T-helper 9 cell (primary cell): ENCODE measurements around the gene IL27RA.
A peak's percentile ranks its signal among the peaks of the same experiment; 100 is the strongest.

Experiments
- DNase-seq: peaks from one replicate; pipeline ENCODE4 v3.0.0-alpha.2; 2020

IL27RA gene

DNA sequence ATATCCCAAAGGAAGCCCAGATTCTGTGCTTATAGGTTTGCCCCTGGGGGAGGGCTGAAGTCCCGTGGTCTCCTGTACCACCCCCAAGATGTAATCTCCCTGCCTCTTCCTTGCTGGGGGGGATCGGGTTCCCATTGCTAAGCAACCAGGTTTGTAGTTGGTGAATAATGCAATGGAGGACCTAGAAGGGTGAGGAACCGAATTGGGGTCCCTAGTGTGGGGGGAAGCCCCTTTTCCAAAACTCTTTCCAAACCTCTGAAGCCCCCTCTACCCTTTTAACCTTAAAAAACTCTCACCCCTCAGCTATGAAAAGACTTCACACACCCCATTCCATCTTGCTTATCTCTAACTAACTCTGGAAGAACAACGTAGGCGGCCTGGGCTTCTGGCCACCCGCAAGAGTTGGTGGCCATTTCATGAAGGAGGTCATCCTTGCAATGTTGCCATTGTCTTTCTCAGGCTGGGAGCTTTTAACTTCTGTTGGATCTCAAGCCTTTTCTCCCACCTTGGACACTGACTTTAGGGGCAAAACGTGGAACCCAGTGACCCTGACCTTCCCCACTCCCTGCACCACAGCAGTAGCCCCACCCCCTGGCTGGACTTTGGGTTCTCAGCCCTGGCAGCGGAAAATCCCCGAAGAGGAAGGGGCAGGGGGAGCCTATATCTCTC is 29.7 kb downstream of the IL27RA start:
- no peak for DNase-seq

DNA sequence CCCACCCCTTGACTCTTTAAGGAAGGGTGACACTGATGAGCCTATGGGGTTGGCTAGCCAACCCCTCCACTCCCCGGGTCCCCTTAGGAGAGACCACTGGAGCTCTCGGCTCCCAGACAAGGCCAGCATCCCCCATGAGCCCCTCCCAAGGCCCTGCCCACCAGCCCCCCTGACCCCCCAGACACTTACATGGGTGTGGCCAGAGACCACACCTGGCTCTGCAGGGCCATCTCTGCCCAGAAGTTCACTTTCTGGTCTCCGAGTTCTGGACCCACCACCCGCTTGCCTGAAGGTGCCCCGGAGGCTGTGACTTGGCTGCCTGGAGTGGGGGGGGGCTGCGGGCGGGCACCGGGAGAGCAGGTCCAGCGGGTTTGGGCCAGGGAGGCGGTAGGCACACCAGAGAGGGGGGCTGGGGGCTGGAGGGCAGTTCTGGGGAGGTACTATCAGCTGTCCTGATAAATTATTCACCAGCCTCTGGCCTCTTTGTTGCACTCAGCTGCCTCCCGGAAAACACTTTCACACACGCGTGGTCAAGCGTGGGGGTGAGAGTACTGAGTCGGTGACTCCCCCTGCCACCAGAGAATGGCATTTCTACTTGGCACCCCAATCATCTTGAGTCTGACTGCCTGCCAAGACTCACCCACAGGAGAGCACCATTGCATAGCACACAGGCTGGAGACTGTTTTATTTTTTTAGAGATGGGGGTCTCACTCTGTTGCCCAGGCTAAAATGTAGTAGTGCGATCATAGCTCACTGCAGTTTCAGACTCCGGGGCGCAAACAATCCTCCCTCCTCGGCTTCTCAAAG is 30.4 kb downstream of the IL27RA start, which contains the start of gene PALM3:
TSS of gene PALM3 (minus strand) at position 326 of the 807 bp plus-strand sequence. CDS start at position 230, 96 bp downstream.
- DNase-seq: no peak

DNA sequence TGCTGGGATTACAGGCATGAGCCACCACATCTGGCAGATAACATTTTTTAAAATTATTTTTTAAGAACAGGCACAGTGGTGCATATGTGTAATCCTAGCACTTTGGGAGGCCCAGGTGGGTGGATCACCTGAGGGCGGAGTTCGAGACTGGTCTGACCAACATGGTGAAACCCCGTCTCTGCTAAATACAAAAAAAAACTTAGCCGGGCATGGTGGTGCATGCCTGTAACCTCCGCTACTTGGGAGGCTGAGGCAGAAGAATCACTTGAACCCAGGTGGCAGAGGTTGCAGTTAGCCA is 30.9 kb downstream of the IL27RA start:
- no peak for DNase-seq

DNA sequence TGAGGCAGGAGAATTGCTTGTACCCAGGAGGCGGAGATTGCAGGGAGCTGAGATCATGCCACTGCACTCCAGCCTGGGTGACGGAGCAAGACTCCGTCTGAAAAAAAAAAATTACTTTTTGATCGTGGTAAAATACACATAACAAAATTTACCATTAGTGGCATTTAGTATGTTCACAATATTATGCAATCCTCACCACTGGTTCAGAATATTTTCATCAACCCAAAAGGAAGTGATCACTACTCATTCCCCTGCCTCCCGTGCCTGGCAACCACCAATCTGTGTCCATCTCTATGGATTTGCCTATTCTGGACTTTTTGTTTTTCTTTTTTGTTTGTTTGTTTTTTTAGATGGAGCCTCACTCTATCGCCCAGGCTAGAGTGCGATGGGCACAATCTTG is 31.5 kb downstream of the IL27RA start:
- no peak for DNase-seq

DNA sequence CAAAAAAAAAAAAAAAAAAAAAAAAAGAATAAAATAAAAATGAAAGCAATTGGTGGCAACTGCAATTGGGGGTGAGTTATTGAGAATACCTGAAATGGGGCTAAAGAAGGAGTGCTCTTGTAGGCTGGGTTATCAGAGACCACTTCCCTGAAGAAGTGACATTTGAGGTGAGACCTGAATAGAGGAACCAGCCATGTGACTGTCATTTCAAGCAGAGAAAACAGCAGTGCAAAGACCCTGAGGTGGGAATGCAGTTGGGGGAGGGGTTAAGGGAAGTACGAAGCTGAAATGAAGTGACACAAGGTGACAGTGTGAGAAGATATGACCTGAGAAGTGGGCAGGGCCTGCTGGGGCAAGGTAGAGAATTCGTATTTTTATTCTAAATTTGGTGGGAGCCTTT is 34.6 kb downstream of the IL27RA start:
- DNase-seq: no peak

DNA sequence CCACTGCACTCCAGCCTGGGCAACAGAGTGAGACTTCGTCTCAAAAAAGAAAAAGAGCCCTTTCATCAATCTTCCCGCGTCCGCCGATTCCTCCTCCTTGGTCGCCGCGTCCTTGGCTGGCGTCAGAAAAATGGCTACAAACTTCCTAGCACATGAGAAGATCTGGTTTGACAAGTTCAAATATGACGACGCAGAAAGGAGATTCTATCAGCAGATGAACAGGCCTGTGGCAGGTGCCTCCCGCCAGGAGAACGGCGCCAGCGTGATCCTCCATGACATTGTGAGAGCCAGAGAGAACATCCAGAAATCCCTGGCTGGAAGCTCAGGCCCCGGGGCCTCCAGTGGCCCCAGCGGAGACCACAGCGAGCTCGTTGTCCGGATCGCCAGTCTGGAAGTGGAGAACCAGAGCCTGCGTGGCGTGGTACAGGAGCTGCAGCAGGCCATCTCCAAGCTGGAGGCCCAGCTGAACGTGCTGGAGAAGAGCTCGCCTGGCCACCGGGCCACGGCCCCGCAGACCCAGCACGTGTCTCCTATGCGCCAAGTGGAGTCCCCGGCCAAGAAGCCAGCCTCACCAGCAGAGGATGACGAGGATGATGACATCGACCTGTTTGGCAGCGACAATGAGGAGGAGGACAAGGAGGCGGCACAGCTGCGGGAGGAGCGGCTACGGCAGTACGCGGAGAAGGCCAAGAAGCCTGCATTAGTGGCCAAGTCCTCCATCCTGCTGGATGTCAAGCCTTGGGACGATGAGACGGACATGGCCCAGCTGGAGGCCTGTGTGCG is 38.9 kb downstream of the IL27RA start:
- DNase-seq: no peak

DNA sequence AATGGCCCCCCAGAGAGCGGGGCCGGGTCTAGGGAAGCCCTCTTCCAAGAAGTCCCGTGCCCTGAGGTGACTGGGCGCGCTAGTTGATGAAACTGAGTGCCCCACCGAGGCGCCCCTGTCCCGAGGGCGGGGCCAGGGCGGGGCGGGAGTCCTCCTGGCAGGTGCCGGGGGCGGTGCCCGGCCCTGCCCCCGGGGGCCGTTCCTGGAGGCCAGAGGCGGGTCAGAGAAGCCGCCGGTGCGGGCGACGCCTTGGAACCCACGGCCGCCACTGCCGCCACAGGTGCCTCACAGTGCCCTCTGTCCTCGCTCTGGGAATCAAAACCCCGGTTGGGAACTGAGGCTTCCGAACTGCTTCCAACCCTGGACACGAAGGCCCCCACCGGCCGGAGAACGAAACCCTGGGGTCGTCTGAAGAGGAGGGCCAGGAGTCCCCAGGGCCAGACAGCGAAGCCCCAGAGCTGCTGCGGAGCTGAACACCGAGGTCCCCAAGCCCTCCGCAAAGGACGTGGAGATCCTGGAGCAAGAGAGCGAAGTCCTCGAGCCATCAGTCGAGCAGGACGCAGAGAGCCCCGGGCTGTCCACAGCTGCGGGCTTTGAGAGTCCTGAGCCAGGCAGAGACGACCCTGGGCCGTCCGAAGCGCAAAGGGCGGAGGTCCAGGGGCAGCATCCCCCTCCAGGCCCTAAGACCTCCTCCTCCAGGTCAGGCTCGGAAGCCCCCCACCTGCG is 41.1 kb downstream of the IL27RA start, which contains the start of gene MISP3:
TSS of gene MISP3 (plus strand) at position 252 of the 726 bp plus-strand sequence. CDS start 524 bp downstream, outside the sequence.
- no peak for DNase-seq

DNA sequence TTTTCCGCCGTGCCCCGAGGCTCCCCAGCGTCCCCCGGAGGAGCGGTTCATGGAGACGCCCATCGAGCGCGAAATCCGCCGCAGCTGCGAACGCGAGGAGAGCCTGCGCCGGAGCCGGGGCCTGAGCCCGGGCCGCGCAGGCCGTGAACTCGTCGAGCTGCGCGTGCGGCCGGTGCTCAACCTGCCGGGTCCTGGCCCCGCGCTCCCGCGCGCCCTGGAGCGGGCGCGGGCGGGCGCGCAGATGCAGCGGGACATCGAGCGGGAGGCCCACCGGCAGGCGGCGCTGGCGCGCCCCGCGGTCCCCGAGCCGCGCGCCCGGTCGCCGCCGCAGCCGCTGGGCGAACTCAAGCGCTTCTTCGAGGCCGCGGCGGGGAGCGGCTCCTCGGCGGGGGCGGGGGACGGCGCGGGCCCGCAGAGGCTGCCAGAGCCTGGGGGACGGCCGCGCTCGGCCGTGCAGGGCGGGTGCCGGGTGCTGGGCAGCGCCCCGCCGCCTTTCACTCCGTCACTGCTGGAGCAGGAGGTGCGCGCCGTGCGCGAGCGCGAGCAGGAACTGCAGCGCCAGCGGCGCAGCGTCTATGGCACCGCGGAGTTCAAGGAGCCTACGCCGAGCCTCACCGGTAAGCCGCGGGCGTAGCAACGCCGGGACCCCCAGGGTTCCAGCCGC is 41.8 kb downstream of the IL27RA start:
- DNase-seq: peak; percentile 72

DNA sequence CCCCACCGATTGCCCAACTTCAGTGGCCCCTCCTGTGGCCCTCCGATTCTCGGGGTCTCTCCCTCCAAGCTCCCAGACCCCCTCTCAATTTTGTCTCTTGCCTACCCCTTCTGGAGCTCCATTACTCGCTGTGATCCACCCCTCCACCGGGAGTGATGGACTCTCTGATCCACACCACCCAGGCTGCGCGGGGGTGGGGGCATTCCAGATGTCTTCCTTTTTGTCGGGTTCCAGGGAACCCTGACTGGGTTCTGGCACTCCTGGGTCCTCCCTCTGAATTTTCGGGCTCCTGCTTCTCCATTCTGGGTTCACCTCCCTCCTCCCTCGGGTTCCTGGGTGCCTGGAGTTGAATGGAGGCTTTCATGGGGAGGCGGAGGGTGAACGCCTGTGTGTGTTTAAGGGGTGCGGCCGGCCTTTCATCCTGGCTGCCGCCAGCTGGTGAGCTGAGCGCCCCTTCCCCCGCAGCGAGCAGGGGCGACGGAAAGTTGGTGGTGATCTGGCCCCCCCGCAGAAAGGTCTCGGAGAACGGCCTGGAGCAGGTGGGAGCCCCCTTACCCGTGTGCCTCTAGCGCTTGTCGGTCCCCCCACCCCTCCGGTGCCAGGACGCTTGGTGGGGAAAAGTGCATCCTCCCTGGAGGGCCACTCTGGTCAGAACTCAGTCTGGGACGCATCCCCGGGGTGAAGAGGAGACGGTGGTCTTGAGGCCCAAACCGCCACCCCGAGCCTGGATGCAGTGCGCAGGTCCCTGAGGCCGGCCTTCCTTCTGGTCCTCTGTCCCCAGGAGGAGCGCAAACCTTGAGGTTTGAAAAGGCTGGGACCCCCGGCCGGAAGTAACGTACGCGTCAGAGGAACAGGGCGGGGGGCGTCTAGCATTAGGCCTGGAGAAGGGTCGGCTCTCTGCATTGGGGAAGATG is 42.6 kb downstream of the IL27RA start:
- no peak for DNase-seq

DNA sequence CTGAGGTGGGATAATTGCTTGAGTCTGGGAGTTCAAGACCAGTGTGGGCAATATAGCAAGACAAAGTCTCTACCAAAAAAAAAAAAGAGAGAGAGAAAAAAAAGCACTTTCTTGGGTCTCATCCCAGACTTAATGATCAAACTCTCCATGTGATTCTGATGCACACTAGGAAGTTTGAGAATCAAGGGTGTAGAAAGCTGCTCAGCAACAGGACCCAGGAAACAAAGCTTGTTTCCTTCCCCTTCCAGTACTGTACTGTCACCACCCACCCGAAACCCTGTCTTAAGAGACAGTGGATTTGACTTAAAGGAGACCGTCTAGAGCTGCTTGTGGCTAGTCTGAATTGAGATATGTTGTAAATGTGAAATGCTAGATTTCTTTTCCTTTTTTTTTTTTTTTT is 46.8 kb downstream of the IL27RA start:
- no peak for DNase-seq

DNA sequence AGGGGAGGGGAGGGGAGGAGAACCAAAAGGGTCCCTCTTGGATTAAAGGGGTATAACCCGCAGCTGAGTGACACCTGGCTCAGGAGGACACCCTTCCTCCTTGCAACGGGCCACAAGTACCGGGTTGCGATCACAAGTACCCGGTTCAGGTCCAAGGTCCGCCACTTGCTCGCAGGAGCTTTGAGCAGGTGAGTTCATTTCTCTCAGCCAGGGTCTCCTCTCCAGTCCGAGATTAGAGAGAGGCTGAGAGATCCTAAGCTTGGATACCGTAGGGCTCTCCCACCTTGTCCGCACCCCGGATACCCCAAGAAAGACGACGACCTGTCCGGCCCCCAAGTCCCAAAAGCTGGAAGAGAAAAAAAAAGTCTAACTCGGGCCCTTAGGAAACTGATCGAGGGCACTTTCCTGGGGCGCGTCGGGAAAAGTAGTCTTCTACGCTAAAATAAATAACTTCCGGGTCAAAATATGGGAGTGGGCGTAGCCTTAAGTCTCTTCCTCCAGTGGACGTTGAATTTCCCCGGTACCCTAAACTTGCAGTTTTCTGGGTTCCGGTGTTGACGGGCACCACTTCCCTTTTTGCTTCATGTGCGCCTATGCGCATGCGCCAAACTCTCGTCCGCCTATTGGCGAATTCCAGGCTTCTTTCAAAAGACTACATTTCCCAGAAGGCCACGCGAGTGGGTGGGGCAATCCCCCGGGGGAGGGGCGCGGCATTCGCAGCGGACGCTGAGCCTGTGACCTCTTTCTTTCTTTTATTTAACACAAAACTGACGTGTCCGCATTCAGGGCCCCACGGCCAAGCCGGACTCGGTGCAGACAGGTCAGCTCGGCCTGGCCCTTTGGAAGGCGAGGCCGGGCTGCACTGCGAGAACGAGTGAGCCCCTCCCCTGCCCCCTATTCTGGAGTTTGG is 49.6 kb downstream of the IL27RA start:
- peak; percentile 99 for DNase-seq

DNA sequence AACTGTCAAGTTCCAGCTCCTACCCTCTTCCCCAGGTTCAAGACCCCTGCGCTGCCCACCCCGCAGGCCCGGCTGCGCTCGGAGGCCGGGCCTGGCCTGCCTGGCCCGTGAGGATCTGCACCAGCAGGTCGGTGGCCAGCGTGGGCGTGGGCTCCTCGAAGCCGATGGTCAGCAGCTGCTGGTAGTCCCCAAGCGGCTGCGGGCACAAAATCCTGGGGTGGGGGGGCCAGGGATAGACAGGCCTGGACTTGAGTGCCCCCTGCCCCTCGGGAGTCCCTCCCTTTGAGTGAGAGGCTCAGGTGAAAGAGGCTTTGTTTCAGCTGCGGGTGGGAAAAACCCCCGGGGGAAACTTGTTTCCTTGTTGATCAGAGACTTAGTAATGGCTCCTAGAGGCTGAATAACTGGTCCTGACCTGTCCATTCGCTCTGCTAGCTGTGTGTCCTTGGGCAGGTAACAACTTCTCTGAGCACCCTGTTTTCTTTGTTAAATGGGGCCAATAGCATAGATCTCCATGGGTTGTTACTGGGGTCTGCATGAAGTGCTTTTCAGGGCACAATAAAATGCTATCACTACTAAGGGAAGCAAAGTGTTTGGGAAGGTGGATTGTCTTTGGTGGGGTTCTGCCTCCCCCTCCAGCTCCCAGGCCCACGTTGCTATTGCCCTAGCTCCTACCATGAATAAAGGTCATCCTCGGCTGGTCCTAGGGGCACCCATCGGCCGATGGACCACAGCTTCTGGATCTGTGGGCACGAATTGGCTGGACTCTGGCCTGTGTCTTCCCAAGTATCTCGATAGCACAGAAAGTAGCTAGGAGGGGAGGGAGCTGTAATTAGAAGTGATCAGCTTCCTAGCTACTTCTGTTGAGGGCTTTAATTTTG is 50.5 kb downstream of the IL27RA start:
- DNase-seq: no peak

DNA sequence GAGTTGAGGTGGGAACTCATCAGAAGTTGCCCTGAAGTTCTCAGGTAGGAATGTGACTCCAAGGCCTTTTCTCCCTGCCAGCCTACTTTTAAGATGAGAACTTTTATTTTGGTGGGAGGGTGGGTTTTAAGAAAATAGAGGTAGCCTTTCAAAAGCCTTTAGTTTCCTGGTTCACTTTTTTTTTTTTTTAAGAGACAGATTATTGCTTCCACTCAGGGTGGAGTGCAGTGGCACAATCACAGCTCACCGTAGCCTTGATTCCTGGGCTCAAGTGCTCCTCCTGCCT is 51.1 kb downstream of the IL27RA start:
- no peak for DNase-seq

DNA sequence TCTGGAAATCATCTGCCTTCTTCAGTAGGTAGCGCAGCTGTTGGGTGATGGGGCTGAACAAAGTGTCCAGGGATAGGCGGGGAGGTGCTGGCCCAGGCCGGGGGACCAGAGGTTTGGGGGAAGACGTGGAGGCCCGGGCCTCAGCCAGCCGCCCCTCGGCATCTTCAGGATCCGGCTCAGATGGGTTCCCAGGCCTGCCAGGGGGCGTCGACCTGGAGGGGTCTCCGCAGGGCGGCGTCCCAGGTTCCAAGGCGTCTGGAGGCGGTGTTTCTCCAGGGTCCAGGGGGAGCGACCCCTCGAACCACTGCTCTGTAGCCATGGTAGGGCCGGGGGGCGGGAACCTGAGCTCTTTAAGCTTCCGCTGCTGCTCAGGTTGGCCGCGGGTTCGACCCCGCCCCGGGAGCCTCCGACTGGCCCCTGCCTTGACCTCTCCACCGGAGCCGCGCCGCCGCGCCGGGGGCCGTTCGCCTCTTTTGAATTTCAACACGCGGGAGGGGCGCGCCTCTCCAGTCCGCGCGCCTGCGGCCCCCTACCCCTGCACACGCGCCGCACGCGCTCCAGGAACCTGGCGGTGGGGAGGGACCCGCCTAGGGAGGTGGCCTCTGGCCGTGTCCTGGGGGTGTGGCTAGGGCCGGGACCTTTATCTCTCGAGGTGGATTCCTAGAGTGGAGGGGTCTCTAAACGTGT is 53.9 kb downstream of the IL27RA start, which contains the start of gene C19orf67:
TSS of gene C19orf67 (minus strand) at position 475 of the 687 bp plus-strand sequence. CDS start at position 319, 156 bp downstream.
- no peak for DNase-seq

DNA sequence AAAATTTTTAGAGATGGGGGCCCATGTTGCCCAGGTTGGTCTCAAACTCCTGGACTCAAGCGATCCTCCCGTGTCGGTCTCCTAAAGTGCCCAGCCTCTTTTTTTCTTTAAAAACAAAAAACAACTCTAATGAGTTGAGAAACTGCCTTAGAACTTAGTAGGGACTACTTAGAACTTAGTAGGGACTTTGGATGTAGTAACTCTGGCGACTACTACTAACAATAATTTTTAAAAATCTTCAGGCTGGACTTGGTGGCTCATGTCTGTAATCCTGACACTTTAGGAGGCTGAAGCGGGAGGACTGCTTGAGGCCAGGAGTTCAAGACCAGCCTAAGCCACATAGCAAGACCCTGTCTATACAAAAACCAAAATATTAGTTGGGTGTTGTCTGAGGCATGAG is 54.5 kb downstream of the IL27RA start:
- DNase-seq: no peak

DNA sequence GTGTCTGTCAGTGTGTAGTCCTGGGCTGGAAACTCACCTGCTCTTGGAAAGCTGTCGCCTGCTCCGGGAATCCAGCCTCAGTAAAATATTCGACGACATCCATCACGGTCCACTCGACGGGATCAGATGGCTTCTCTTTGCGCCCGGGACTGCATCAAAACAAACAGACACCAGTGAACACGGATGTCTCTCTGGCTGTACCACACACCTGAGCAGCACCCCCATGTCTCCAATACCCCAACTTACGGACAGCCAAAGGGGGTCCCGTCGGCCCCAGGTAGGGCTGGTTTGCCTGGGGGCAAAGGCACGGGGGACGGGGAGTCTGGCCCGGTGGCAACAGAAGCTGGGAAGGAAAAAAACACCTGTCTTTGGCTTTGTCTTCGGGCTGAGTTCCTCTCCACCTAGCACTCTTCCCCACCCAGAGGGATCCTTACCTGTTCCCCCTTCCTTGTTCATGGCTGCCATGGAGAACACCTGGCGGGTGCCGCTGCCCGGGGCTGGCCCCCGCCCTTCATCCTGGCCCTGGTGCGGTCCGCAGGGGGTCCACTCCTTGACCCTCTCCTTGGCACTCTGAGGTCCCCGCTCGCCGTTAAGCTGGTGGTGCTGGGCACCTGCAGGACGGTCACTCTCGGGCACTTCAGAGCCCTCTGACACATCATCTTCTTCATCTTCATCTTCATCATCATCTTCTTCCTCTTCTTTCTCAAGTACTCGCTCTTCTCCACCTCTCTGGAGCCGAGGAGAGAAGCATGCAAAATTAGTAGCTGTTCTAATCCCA is 57.3 kb downstream of the IL27RA start:
- no peak for DNase-seq

DNA sequence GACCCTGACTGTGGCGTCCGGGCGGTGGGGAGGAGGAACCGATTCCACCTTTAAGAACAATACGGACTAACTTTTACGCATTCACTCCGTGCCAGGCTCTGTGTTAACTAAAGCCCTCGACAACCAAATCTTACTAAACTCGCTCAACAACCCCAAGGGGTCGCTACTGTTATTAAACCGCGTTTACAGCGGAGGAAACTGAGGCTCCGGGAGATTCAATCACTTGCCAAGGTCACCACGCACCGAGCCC is 57.8 kb downstream of the IL27RA start:
- DNase-seq: no peak
